Activated naive CD4-positive, alpha-beta T cell (primary cell): ENCODE results near the gene DNAJC15.
"Not testable (repeated sequence)": the region's sequence is repeated elsewhere in the genome, so short reads cannot be mapped to it uniquely, and the experiment has no call there.

ENCODE experiments used
- DNase-seq, 4 experiments: peaks; one replicate each; lab custom pipeline; 2025; lab: John Stamatoyannopoulos, UW

DNAJC15 gene

GRCh38 chr13:43045302-43045773 lies 22.0 kb downstream of the DNAJC15 start:
- DNase-seq, result peak in 1 of 4 experiments; percentile 22

- DNase-seq, result no peak
Measured at GRCh38 chr13:43046259-43046658, 22.9 kb downstream of the DNAJC15 start.

- no peak for DNase-seq
Measured at GRCh38 chr13:43054803-43055802, 31.7 kb downstream of the DNAJC15 start.

GRCh38 chr13:43057653-43058317 lies 34.4 kb downstream of the DNAJC15 start:
- peak in 1 of 4 experiments; percentile 20 for DNase-seq

GRCh38 chr13:43058318-43058674 lies 34.9 kb downstream of the DNAJC15 start:
- no peak for DNase-seq

GRCh38 chr13:43058831-43059230 lies 35.4 kb downstream of the DNAJC15 start:
- DNase-seq, result no peak

- DNase-seq, result not testable (repeated sequence)
Measured at GRCh38 chr13:43059779-43060178, 36.4 kb downstream of the DNAJC15 start.

- DNase-seq, result not testable (repeated sequence)
Measured at GRCh38 chr13:43060806-43061205, 37.4 kb downstream of the DNAJC15 start.

- no peak for DNase-seq
Measured at GRCh38 chr13:43061496-43062280, 38.3 kb downstream of the DNAJC15 start.

GRCh38 chr13:43071824-43072223 lies 48.4 kb downstream of the DNAJC15 start:
- DNase-seq, result no peak

- DNase-seq, result no peak
Measured at GRCh38 chr13:43072394-43072793, 49.0 kb downstream of the DNAJC15 start.

- no peak for DNase-seq
Measured at GRCh38 chr13:43074824-43075510, 51.6 kb downstream of the DNAJC15 start.

- not testable (repeated sequence) for DNase-seq
Measured at GRCh38 chr13:43075511-43075902, 52.1 kb downstream of the DNAJC15 start.

- no peak for DNase-seq
Measured at GRCh38 chr13:43077046-43077445, 53.7 kb downstream of the DNAJC15 start.

GRCh38 chr13:43077461-43077860 lies 54.1 kb downstream of the DNAJC15 start:
- no peak for DNase-seq

- no peak for DNase-seq
Measured at GRCh38 chr13:43077906-43078305, 54.5 kb downstream of the DNAJC15 start.

GRCh38 chr13:43078399-43078798 lies 55.0 kb downstream of the DNAJC15 start:
- no peak for DNase-seq

GRCh38 chr13:43079392-43079931 lies 56.1 kb downstream of the DNAJC15 start:
- DNase-seq, result no peak

- no peak for DNase-seq
Measured at GRCh38 chr13:43080199-43080598, 56.8 kb downstream of the DNAJC15 start.

GRCh38 chr13:43081866-43082265 lies 58.5 kb downstream of the DNAJC15 start:
- DNase-seq, result no peak

- no peak for DNase-seq
Measured at GRCh38 chr13:43083750-43084149, 60.4 kb downstream of the DNAJC15 start.
